Neural progenitor cell (in vitro differentiated cells): Measurements from ENCODE around the gene C1QTNF3.
"Not testable (repeated sequence)": the region's sequence is repeated elsewhere in the genome, so short reads cannot be mapped to it uniquely, and the experiment has no call there.

Experiments
- EZH2 ChIP-seq: fragments of 200-600 bp; sonication (generic); IDR thresholded peaks from 2 replicates; pipeline ENCODE4 v1.6.1; 2017; ENCODE audit warnings: antibody characterized with exemption, mild to moderate bottlenecking, moderate library complexity
- TF ChIP-seq, protein P1 (sequence below): fragments of 200-600 bp; sonication (generic); IDR thresholded peaks from 2 replicates; pipeline ENCODE4 v1.5.1; 2017; ENCODE audit warnings: antibody characterized with exemption, mild to moderate bottlenecking

DNA sequence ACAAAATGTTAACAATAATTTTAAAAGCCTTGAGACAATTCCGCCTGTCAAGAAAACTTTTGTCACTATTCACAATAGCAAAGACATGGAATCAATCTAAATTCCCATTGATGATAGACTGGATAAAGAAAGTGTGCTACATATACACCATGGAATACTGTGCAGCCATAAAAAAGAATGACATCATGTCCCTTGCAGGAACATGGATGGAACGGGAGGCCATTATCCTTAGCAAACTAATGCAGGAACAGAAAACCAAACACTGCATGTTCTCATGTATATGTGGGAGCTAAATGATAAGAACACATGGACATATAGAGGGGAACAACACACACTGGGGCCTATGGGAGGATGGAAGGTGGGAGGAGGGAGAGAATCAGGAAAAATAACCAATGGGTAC, 12.4 kb downstream of the C1QTNF3 start:
- TF ChIP-seq, protein P1, sequence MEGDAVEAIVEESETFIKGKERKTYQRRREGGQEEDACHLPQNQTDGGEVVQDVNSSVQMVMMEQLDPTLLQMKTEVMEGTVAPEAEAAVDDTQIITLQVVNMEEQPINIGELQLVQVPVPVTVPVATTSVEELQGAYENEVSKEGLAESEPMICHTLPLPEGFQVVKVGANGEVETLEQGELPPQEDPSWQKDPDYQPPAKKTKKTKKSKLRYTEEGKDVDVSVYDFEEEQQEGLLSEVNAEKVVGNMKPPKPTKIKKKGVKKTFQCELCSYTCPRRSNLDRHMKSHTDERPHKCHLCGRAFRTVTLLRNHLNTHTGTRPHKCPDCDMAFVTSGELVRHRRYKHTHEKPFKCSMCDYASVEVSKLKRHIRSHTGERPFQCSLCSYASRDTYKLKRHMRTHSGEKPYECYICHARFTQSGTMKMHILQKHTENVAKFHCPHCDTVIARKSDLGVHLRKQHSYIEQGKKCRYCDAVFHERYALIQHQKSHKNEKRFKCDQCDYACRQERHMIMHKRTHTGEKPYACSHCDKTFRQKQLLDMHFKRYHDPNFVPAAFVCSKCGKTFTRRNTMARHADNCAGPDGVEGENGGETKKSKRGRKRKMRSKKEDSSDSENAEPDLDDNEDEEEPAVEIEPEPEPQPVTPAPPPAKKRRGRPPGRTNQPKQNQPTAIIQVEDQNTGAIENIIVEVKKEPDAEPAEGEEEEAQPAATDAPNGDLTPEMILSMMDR: not testable (repeated sequence)
- TF ChIP-seq EZH2: not testable (repeated sequence)
